Measurements from ENCODE around the gene CYP26B1.

- no peak for TF ChIP-seq CTCF (IDR thresholded peaks at IDR 0.05; ENCODE audit: poor library complexity)
- TF ChIP-seq EZH2 (IDR thresholded peaks at IDR 0.05; ENCODE audit: borderline replicate concordance) = no peak
- no peak for TF ChIP-seq EZH2phosphoT487 (IDR thresholded peaks at IDR 0.05; ENCODE audit: low read depth, severe bottlenecking, unreplicated experiment)
These were observed 64.8 kb downstream of the CYP26B1 start for GRCh38 chr2:72082887-72083286.
